ENCODE measurements around the gene GFI1B. TPM values are rescaled to one million over a fixed set of nuclear protein-coding genes. Genes with fewer than 3 reads are reported as not detected.
"Not testable (repeated sequence)": the region's sequence is repeated elsewhere in the genome, so short reads cannot be mapped to it uniquely, and the experiment has no call there.

GFI1B gene
- total RNA-seq, 2 experiments from 2014 or later: not detected

- H3K27ac Mint-ChIP-seq: peak within 1 kb of the TSS; percentile 93
Measured at GRCh38 chr9:133030317-133031129, 52.0 kb downstream of the GFI1B start, which contains the start of gene GTF3C5. TSS of gene GTF3C5 (plus strand) at chr9:133030997. CDS start at chr9:133031012, 15 bp downstream.

GRCh38 chr9:133031130-133031422, 52.6 kb downstream of the GFI1B start:
- H3K4me1 Mint-ChIP-seq (ENCODE audit: low read depth): peaks cover 34% of the 10 kb centered on the region
- no peaks in the 10 kb centered on the region for H3K9me3 Mint-ChIP-seq (ENCODE audit: insufficient read depth)
- H3K4me3 Mint-ChIP-seq: peak overlapping the region; percentile 93
- H3K27ac Mint-ChIP-seq: peak overlapping the region; percentile 93
- ChIA-PET CTCF (interaction anchor here (0.7 to 5.1 kb wide), 10 partner anchors 8 to 262 kb away, joined by 3 to 73 read pairs (median 4); no protein-coding TSS in a partner anchor), POLR2A (interaction anchor here (0.8 to 2.4 kb wide), 20 partner anchors 9 to 346 kb away, joined by 3 to 18 read pairs (median 5); no protein-coding TSS in a partner anchor)
- ATAC-seq (no peak), DNase-seq (no peak)
- H3K27me3 Mint-ChIP-seq (ENCODE audit: low read depth): no peaks in the 10 kb centered on the region
- peaks cover 30% of the 10 kb centered on the region for H3K36me3 Mint-ChIP-seq (ENCODE audit: low read depth)

More at GRCh38 chr9:133030317-133031129, 52.0 kb downstream of the GFI1B start, which contains the start of gene GTF3C5:
- ChIA-PET POLR2A (interaction anchor here (0.8 to 2.4 kb wide), 24 partner anchors 8 to 346 kb away, joined by 3 to 18 read pairs (median 4); no protein-coding TSS in a partner anchor), CTCF (interaction anchor here (0.7 to 5.1 kb wide), 14 partner anchors 8 to 261 kb away, joined by 3 to 73 read pairs (median 3); no protein-coding TSS in a partner anchor)
- Mint-ChIP-seq H3K4me3 (peak within 1 kb of the TSS; percentile 93), H3K27me3 (ENCODE audit: low read depth) (no peaks in the 10 kb centered on the region), H3K36me3 (ENCODE audit: low read depth) (peaks cover 30% of the 10 kb centered on the region), H3K4me1 (ENCODE audit: low read depth) (peaks cover 34% of the 10 kb centered on the region), H3K9me3 (ENCODE audit: insufficient read depth) (no peaks in the 10 kb centered on the region)
- peak; percentile 96 for DNase-seq
- ATAC-seq: peak; percentile 98

GRCh38 chr9:133031496-133031911, 53.0 kb downstream of the GFI1B start:
- ATAC-seq: no peak

GRCh38 chr9:133032171-133032570, 53.7 kb downstream of the GFI1B start:
- CTCF ChIA-PET: interaction anchor here (1.1 to 5.1 kb wide), 6 partner anchors 9 to 115 kb away, joined by 3 to 73 read pairs (median 12); no protein-coding TSS in a partner anchor
- H3K9me3 Mint-ChIP-seq (ENCODE audit: insufficient read depth): no peaks in the 10 kb centered on the region
- H3K36me3 Mint-ChIP-seq (ENCODE audit: low read depth): peaks cover 33% of the 10 kb centered on the region
- no peaks in the 10 kb centered on the region for H3K27me3 Mint-ChIP-seq (ENCODE audit: low read depth)
- POLR2A ChIA-PET: interaction anchor here (0.7 to 1.7 kb wide), 3 partner anchors 24 to 386 kb away, joined by 3 to 5 read pairs (median 4); partner anchors contain the start of gene REXO4
- peak overlapping the region; percentile 93 for H3K4me3 Mint-ChIP-seq
- ATAC-seq (no peak), DNase-seq (no peak)
- peaks cover 34% of the 10 kb centered on the region for H3K4me1 Mint-ChIP-seq (ENCODE audit: low read depth)
- peak overlapping the region; percentile 56 for H3K27ac Mint-ChIP-seq

More at GRCh38 chr9:133031496-133031911, 53.0 kb downstream of the GFI1B start:
- POLR2A ChIA-PET: interaction anchor here (0.7 to 2.4 kb wide), 21 partner anchors 9 to 386 kb away, joined by 3 to 18 read pairs (median 5); partner anchors contain the start of gene REXO4
- Mint-ChIP-seq H3K9me3 (ENCODE audit: insufficient read depth) (no peaks in the 10 kb centered on the region), H3K4me3 (peak overlapping the region; percentile 93), H3K27ac (peak overlapping the region; percentile 93), H3K36me3 (ENCODE audit: low read depth) (peaks cover 33% of the 10 kb centered on the region), H3K4me1 (ENCODE audit: low read depth) (peaks cover 34% of the 10 kb centered on the region), H3K27me3 (ENCODE audit: low read depth) (no peaks in the 10 kb centered on the region)
- DNase-seq: no peak
- CTCF ChIA-PET: interaction anchor here (1.1 to 5.1 kb wide), 8 partner anchors 9 to 262 kb away, joined by 3 to 73 read pairs (median 9); no protein-coding TSS in a partner anchor

- Mint-ChIP-seq H3K27ac (no peak overlapping the region), H3K27me3 (ENCODE audit: low read depth) (no peaks in the 10 kb centered on the region), H3K4me3 (no peak overlapping the region), H3K4me1 (ENCODE audit: low read depth) (peaks cover 16% of the 10 kb centered on the region), H3K36me3 (ENCODE audit: low read depth) (peaks cover 26% of the 10 kb centered on the region), H3K9me3 (ENCODE audit: insufficient read depth) (no peaks in the 10 kb centered on the region)
- ATAC-seq (no peak), DNase-seq (no peak)
- POLR2A ChIA-PET: interaction anchor here (0.5 kb wide), 1 partner anchor 13 kb away, joined by 3 read pairs; no protein-coding TSS in a partner anchor
- CTCF ChIA-PET: interaction anchor here (1.1 to 3.1 kb wide), 4 partner anchors 13 to 109 kb away, joined by 4 to 16 read pairs (median 8); no protein-coding TSS in a partner anchor
Measured at GRCh38 chr9:133035669-133036068, 57.2 kb downstream of the GFI1B start.

GRCh38 chr9:133037775-133038515, 59.5 kb downstream of the GFI1B start:
- H3K4me3 Mint-ChIP-seq: no peak overlapping the region
- no peak for DNase-seq
- no peaks in the 10 kb centered on the region for H3K9me3 Mint-ChIP-seq (ENCODE audit: insufficient read depth)
- H3K4me1 Mint-ChIP-seq (ENCODE audit: low read depth): peaks cover under 1% of the 10 kb centered on the region
- H3K27ac Mint-ChIP-seq: no peak overlapping the region
- ChIA-PET CTCF (interaction anchor here (1.3 to 3.1 kb wide), 3 partner anchors 15 to 106 kb away, joined by 3 to 16 read pairs (median 4); no protein-coding TSS in a partner anchor), POLR2A (no interaction called here)
- H3K36me3 Mint-ChIP-seq (ENCODE audit: low read depth): peaks cover 16% of the 10 kb centered on the region
- no peak for ATAC-seq
- no peaks in the 10 kb centered on the region for H3K27me3 Mint-ChIP-seq (ENCODE audit: low read depth)

GRCh38 chr9:133040892-133041479, 62.5 kb downstream of the GFI1B start:
- ChIA-PET CTCF (interaction anchor here (0.6 to 2.1 kb wide), 9 partner anchors 9 to 108 kb away, joined by 3 to 10 read pairs (median 7); no protein-coding TSS in a partner anchor), POLR2A (interaction anchor here (1.1 to 1.2 kb wide), 2 partner anchors 10 kb away, joined by 3 to 5 read pairs; partner anchors contain the start of gene GTF3C5)

More at GRCh38 chr9:133040892-133041479, 62.5 kb downstream of the GFI1B start:
- not testable (repeated sequence) for ATAC-seq; H3K27ac Mint-ChIP-seq; H3K27me3 Mint-ChIP-seq (ENCODE audit: low read depth); H3K9me3 Mint-ChIP-seq (ENCODE audit: insufficient read depth); H3K4me1 Mint-ChIP-seq (ENCODE audit: low read depth); H3K4me3 Mint-ChIP-seq
- H3K36me3 Mint-ChIP-seq (ENCODE audit: low read depth): peaks cover 31% of the 10 kb centered on the region
- DNase-seq: peak; percentile 60

Small RNA genes within 50 kb of the gene (microRNA-seq; reads per million reads assigned to microRNA genes)
- gene MIR548AW: not detected

Other genes starting within 250 kb of the GFI1B start
- under 1 TPM in 1 of 2 experiments, not detected in 1; 0.39 TPM for gene AK8, start 100.4 kb upstream of the GFI1B start, total RNA-seq
- 1 to 10 TPM; 6.0 to 7.7 TPM for gene SPACA9, start 99.8 kb upstream of the GFI1B start, total RNA-seq
- 10 to 100 TPM; 26.1 to 26.6 TPM for gene TSC1, start 34.1 kb upstream of the GFI1B start, total RNA-seq
- gene GTF3C5, start 52.3 kb downstream of the GFI1B start, total RNA-seq: 10 to 100 TPM; 89.3 to 95.7 TPM
- 1 to 10 TPM; 2.4 to 2.8 TPM for gene CEL, start 83.3 kb downstream of the GFI1B start, total RNA-seq
- gene RALGDS, start 142.5 kb downstream of the GFI1B start, total RNA-seq: 100 to 1,000 TPM in 1 of 2 experiments, 10 to 100 TPM in 1; 85.7 to 102 TPM
- gene GBGT1, start 185.2 kb downstream of the GFI1B start, total RNA-seq: 1 to 10 TPM; 3.1 to 4.1 TPM
- gene OBP2B, start 230.6 kb downstream of the GFI1B start, total RNA-seq: not detected

Data from activated CD8-positive, alpha-beta T cell treated with anti-CD3 and anti-CD28 coated beads, Interleukin-2, amount 10 ng/mL, durations not matched to agents 7 days and 5 days (primary cell).